Brain microvascular endothelial cell (primary cell): ENCODE results near the gene RAPH1.

Experiments used
- DNase-seq: peaks from one replicate; pipeline ENCODE4 v3.0.0-alpha.2; 2020
- H3K27ac ChIP-seq: fragments of 250-450 bp; sonication (Bioruptor Pico); 2 replicates; pipeline ENCODE4 v1.5.1; 2020; ENCODE audit warnings: mild to moderate bottlenecking, moderate library complexity
- H3K27me3 ChIP-seq: fragments of 250-450 bp; sonication (Bioruptor Pico); replicated peaks from 2 replicates; pipeline ENCODE4 v1.5.1; 2020; ENCODE audit warnings: mild to moderate bottlenecking
- H3K36me3 ChIP-seq: fragments of 250-450 bp; sonication (Bioruptor Pico); replicated peaks from 2 replicates; pipeline ENCODE4 v1.5.1; 2020; ENCODE audit warnings: mild to moderate bottlenecking
- H3K4me3 ChIP-seq: 2 replicates; pipeline ENCODE4 v1.5.1; 2011; ENCODE audit warnings: low read depth, mild to moderate bottlenecking, control low read depth, low read length, moderate library complexity
- in situ Hi-C: cut with HindIII; loops from 2 replicates; pipeline ENCODE4 v1.10.0; 2017; ENCODE audit warnings: low sequenced_read_pairs, low pct_ligation_motif_present
- TF ChIP-seq, protein P1 (sequence below): IDR thresholded peaks from 2 replicates; pipeline ENCODE4 v1.5.1; 2011; ENCODE audit warnings: low read depth, mild to moderate bottlenecking, moderate library complexity, low read length, control low read depth, inconsistent platforms; ENCODE audit errors: missing control alignments

The RAPH1 gene

DNA sequence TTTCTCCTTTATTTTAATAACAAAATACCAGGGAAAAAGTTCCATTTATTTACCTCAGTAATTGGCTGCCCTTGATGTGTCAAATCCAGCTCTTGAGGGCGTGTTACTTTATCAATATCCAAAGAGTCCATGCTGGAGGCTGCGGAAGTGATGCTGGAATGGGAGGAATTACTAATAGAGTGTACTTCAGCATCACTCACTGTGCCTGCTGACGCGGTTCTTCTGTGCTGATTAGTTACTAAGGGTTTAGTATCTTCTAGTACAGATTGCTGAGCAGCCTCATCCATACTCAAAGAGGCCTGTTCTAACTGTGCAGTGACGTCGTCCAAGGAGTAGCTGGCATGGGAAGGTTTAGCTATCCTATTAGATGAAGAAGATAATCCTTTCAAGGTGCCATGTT, 45.6 kb downstream of the RAPH1 start:
- Histone ChIP-seq H3K27ac (no peak overlapping the region), H3K36me3 (peaks cover 40% of the 10 kb centered on the region)

DNA sequence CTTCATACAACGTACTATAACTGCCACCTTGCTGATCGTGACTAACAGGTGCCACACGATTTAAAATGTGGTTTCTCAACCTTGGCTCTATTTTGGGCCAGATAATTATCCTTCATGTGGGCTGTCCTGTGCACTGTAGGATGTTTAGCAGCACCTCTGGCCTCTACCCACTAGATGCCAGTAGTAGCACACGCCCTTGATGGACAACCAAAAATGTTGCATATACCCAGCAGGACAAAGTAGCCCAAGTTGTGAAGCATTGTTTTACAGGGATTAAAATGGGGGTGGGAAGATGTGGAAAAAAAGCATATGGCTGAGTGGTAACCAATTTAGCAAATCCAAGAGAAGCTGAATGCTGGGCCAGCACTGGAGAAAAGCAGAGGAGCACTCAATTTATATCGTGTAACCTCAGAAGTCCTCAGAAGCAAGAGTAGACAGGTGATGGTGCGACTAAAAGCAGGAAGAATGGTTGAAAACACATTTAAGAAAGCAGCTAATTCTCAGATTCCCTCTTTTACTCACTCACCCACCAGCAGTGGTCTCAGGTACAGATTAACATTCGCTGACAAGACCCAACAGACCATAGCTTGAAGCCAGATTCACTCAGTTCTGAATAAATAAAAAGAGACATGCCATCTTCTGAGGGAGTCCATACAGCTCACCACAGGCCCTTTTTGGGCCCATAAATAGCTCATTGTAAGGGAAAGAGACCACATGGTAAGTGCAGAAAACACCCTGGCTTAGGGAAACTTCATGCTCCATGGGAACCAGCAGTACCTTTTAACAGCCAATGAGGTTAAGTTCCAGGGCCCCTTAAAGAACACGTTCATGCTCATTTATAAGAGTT, 50.6 kb downstream of the RAPH1 start:
- Histone ChIP-seq H3K4me3 (no peak overlapping the region), H3K36me3 (peaks cover 38% of the 10 kb centered on the region), H3K27ac (no peak overlapping the region), H3K27me3 (no peaks in the 10 kb centered on the region)
- DNase-seq: no peak
- in situ Hi-C loops: loop anchor here (25.0 kb wide), 1 partner anchor 328 kb away; no protein-coding TSS in a partner anchor
- TF ChIP-seq, protein P1, sequence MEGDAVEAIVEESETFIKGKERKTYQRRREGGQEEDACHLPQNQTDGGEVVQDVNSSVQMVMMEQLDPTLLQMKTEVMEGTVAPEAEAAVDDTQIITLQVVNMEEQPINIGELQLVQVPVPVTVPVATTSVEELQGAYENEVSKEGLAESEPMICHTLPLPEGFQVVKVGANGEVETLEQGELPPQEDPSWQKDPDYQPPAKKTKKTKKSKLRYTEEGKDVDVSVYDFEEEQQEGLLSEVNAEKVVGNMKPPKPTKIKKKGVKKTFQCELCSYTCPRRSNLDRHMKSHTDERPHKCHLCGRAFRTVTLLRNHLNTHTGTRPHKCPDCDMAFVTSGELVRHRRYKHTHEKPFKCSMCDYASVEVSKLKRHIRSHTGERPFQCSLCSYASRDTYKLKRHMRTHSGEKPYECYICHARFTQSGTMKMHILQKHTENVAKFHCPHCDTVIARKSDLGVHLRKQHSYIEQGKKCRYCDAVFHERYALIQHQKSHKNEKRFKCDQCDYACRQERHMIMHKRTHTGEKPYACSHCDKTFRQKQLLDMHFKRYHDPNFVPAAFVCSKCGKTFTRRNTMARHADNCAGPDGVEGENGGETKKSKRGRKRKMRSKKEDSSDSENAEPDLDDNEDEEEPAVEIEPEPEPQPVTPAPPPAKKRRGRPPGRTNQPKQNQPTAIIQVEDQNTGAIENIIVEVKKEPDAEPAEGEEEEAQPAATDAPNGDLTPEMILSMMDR: peak; percentile 64

More for the DNA sequence above, 45.6 kb downstream of the RAPH1 start:
- Histone ChIP-seq H3K27me3 (no peaks in the 10 kb centered on the region), H3K4me3 (no peak overlapping the region)
- TF ChIP-seq, protein P1: no peak
- in situ Hi-C loops: loop anchor here (25.0 kb wide), 1 partner anchor 323 kb away; no protein-coding TSS in a partner anchor
- no peak for DNase-seq

DNA sequence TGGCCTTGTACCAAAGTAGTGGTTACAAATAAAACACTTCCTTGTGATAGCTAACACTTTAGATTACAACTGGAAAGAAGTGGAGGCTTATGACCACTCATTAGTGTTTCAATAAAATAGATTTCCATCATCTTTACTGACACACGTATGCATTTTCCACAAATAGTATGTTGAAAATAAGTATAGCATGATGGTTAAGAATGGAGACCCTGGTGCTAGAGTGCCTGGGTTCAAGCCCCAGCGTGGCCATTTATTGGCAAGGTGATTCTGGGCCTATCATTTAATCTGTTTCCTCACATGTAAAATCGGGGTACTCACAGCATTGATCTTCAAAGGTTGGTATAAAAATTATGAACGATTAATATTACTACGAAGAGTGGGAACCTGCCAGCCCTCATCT, 54.5 kb downstream of the RAPH1 start:
- Histone ChIP-seq H3K36me3 (peaks cover 32% of the 10 kb centered on the region), H3K27ac (no peak overlapping the region), H3K27me3 (no peaks in the 10 kb centered on the region), H3K4me3 (no peak overlapping the region)
- in situ Hi-C loops: loop anchor here (25.0 kb wide), 1 partner anchor 332 kb away; no protein-coding TSS in a partner anchor
- DNase-seq: no peak
- TF ChIP-seq, protein P1: no peak

DNA sequence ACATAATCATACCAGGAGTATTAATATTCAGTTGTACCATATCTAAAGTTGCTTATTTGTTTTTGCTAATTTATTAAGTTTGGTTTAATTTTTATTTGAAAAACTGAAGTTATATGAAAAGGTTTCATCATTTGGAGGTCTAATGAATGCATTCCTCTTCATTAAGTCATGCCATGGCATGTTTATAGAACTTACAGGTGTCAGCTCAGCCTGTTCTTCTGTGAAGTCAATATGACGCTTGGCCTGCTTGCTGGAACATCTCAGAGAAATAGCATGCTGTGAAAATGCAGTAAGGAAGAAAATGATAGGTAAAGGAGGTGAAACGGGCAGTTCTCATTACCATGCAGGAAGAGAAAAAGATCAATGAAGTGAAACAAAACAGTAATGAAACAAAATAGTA, 58.2 kb downstream of the RAPH1 start:
- in situ Hi-C loops: loop anchor here (25.0 kb wide), 1 partner anchor 335 kb away; no protein-coding TSS in a partner anchor
- no peak for DNase-seq
- Histone ChIP-seq H3K27ac (no peak overlapping the region), H3K4me3 (no peak overlapping the region), H3K27me3 (no peaks in the 10 kb centered on the region), H3K36me3 (peaks cover 17% of the 10 kb centered on the region)
- TF ChIP-seq, protein P1: no peak

DNA sequence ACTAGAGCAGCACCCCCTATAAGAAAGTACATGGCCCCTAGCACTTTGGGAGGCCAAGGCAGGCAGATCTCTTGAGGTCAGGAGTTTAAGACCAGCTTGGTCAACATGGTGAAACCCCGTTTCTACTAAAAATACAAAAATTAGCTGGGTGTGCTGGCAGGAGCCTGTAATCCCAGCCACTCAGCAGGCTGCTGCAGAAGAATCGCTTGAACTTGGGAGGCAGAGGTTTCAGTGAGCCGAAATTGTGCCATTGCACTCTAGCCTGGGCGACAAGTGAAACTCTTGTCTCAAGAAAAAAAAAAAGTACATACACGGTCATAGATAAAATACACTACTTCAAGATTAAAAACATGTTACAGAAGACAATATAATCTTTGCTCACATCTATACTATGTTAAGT, 63.8 kb downstream of the RAPH1 start:
- Histone ChIP-seq H3K36me3 (peaks cover 19% of the 10 kb centered on the region), H3K27me3 (no peaks in the 10 kb centered on the region), H3K4me3 (no peak overlapping the region), H3K27ac (no peak overlapping the region)
- in situ Hi-C loops: no loop called here
- no peak for DNase-seq
- TF ChIP-seq, protein P1: no peak
